ENCODE measurements around the gene RBCK1. TPM values are rescaled to one million over a fixed set of nuclear protein-coding genes. Genes with fewer than 3 reads are reported as not detected.
"Not testable (repeated sequence)": the region's sequence is repeated elsewhere in the genome, so short reads cannot be mapped to it uniquely, and the experiment has no call there.

The RBCK1 gene
- total and polyA plus RNA-seq, 4 donors, result 58.3 to 108 (median 98.7) TPM

DNA sequence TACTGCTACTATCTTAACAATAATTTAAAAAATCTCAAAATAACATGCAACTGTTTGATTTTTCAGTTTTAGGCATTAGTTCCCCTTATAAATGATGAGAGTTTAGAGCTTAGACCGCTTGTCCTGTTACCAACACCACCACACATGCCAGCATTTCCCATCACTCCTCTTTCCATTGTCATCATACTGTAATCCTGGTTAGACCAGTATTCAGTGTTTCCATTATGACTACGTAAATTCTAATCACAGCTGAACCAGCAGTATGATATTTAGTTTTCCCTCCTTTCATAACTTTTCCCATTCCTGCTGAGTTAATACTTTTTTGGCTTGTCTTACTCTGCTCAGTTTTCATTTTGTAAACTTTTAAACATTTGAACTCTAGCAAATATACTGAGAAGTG is 66.5 kb downstream of the RBCK1 start:
- no peaks in the 10 kb centered on the region for H3K27me3 ChIP-seq (ENCODE audit: control insufficient read depth in 3 of 3, insufficient read depth in 3 of 3, low read length in 2 of 3)
- DNase-seq, result no peak
- H3K4me3 ChIP-seq, result no peak overlapping the region
- no peak for ATAC-seq (ENCODE audit: insufficient read depth, low FRiP score)
- 74 to 91% methylated on average over 2 of the region's 2 CpGs for WGBS, 2 donors
- H3K36me3 ChIP-seq (ENCODE audit: control insufficient read depth in 4 of 4, insufficient read depth in 4 of 4, low read length in 4 of 4), result peaks cover 0 to 4% (median 3%) of the 10 kb centered on the region in 4 donors
- H3K27ac ChIP-seq (ENCODE audit: low read depth in 1 of 2, low read length in 1 of 2), result no peak overlapping the region
- H3K4me1 ChIP-seq (ENCODE audit: control insufficient read depth in 5 of 5, insufficient read depth in 5 of 5, low read length in 5 of 5), result peaks cover 0 to 2% (median 0%) of the 10 kb centered on the region in 5 donors
- H3K9me3 ChIP-seq (ENCODE audit: control insufficient read depth in 4 of 4, insufficient read depth in 3 of 4, low read length in 3 of 4), result peaks cover 0 to 3% (median 1%) of the 10 kb centered on the region in 4 donors
- no peak for TF ChIP-seq CTCF (IDR thresholded peaks at IDR 0.05; ENCODE audit: control extremely low read depth, extremely low read depth)
- H3K9ac ChIP-seq (ENCODE audit: insufficient read depth in 1 of 2, low read length in 2 of 2), result no peak overlapping the region

DNA sequence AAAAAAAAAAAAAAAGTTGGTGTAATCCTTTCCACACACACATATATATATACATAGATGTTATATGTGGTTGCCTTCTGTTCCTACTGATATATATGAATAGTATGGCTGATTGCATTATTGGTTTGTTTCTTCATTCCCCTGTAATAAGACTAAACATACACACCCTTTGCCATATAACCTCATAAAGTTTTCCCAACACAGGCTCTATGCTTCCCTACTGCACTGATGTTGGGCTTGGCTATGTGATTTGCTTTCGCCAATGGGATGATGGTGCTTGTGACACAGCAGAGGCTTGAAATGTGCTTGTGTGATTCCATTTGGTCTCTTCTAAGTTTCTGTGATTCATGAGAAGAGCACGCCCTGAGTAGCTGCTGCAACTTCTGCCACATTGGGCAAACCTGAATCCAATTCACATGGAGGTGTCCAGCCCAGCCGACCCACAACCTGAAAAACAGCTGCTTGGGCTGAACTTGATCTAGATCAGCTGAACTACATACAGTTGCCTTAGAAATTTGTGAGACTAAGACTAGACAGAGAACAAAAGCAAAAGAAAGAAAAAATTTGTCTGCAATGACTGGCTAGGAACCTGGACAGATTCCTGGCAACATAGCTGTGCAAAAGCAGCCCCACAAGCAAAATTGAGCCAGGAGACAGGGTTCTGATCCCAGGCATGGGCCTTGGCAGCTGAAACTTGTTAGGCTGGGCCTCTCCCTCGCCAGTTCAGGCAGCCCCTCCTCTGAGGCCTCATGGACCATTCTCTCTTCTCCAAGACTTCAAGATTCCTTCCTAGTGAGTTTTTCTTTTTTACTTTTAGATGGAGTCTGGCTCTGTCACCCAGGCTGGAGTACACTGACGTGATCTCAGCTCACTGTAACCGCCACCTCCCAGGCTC is 67.6 kb downstream of the RBCK1 start:
- Histone ChIP-seq H3K36me3 (ENCODE audit: control insufficient read depth in 4 of 4, insufficient read depth in 4 of 4, low read length in 4 of 4) (peaks cover 3 to 10% (median 4%) of the 10 kb centered on the region in 4 donors), H3K9me3 (ENCODE audit: control insufficient read depth in 4 of 4, insufficient read depth in 3 of 4, low read length in 3 of 4) (peaks cover 0 to 2% (median 0%) of the 10 kb centered on the region in 4 donors), H3K9ac (ENCODE audit: insufficient read depth in 1 of 2, low read length in 2 of 2) (no peak overlapping the region), H3K4me3 (no peak overlapping the region), H3K27ac (ENCODE audit: low read depth in 1 of 2, low read length in 1 of 2) (no peak overlapping the region), H3K4me1 (ENCODE audit: control insufficient read depth in 5 of 5, insufficient read depth in 5 of 5, low read length in 5 of 5) (peaks cover 0 to 2% (median 0%) of the 10 kb centered on the region in 5 donors), H3K27me3 (ENCODE audit: control insufficient read depth in 3 of 3, insufficient read depth in 3 of 3, low read length in 2 of 3) (no peaks in the 10 kb centered on the region)
- no peak for DNase-seq
- ATAC-seq (ENCODE audit: insufficient read depth, low FRiP score), result no peak
- TF ChIP-seq CTCF (IDR thresholded peaks at IDR 0.05; ENCODE audit: control extremely low read depth, extremely low read depth), result no peak
- WGBS, 2 donors, result 88 to 91% methylated on average over 6 of the region's 6 CpGs

DNA sequence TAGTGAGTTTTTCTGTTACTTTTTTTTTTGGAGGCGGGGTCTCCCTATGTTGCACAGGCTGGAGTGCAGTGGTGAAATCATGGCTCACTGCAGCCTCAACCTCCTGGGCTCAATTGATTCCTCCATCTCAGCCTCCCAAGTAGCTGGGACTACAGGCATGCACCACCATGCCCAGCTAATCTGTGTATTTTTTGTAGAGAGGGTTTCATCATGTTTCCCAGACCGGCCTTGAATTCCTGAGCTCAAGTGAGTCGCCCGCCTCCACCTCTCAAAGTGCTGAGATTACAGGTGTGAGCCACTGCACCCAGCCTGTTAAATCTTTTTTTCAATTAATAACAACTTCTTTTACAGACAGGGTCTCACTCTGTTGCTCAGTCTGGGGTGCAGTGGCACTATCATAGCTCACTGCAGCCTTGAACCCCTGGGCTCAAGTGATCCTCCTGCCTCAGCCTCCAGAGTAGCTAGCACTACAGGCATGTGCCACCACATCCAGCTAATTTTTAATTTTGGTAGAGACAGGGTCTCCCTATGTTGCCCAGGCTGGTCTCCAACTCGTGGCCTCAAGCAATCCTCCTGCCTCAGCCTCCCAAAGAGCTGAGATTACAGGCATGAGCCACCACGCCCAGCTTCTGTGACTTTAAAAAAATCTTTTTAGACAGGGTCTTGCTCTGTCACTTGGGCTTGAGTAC is 68.6 kb downstream of the RBCK1 start:
- H3K9me3 ChIP-seq (ENCODE audit: control insufficient read depth in 4 of 4, insufficient read depth in 3 of 4, low read length in 3 of 4); H3K27me3 ChIP-seq (ENCODE audit: control insufficient read depth in 3 of 3, insufficient read depth in 3 of 3, low read length in 2 of 3); ATAC-seq (ENCODE audit: insufficient read depth, low FRiP score); H3K9ac ChIP-seq (ENCODE audit: insufficient read depth in 1 of 2, low read length in 2 of 2); H3K27ac ChIP-seq (ENCODE audit: low read depth in 1 of 2, low read length in 1 of 2); H3K4me3 ChIP-seq; H3K4me1 ChIP-seq (ENCODE audit: control insufficient read depth in 5 of 5, insufficient read depth in 5 of 5, low read length in 5 of 5); DNase-seq: not testable (repeated sequence)
- peaks cover 7 to 20% (median 9%) of the 10 kb centered on the region in 4 donors for H3K36me3 ChIP-seq (ENCODE audit: control insufficient read depth in 4 of 4, insufficient read depth in 4 of 4, low read length in 4 of 4)
- WGBS, 2 donors, result 93 to 96% methylated on average over 6 of the region's 6 CpGs

All from lung (tissue), 12 donors.